GM18508 (cell line): ENCODE data around the gene DCAF5.

Experiments used
- ATAC-seq: cut with Tn5 transposase; IDR thresholded peaks from one replicate; pipeline ENCODE4 v1.9.1; 2021; ENCODE audit warnings: moderate number of reproducible peaks; ENCODE audit not compliant: insufficient read depth, unreplicated experiment

DCAF5 gene

DNA sequence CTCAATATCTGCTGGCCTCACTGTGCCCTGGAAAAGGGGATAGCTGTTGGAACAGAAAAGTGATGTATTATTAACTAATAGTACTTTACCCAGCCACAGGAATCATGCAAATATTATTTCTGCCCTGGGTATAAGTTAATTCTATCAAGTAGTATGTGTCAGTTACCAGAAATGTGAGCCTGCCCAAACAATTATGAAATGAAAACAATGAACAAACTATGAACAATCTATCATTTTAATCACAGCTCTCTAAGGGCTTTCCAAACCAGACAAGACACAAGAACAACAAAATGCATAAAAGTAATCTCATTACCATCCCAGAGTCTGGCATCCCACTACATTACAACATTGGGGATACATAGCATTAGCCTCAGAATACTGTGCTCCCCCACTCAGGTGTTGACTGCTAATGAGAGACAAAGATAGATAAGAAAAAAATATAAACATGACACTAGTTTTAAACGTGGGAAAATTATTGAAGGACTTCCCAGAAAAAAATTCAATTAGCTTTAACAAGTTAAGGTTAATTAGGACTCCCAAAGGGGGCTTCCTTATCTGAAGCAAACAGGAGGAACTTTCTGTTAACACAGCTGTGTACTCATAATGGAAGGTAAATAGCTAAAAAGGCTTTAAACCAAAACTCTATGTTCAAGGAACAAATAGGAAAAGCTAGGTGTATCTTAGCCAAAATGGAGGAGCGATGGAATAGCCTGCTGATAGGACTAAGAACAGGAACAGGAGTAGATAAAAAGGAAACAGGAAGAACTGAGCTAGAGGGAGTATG lies 3.3 kb downstream of the DCAF5 start:
- no peak for ATAC-seq

- no peak for ATAC-seq
Measured at GRCh38 chr14:69142101-69142500, 10.8 kb downstream of the DCAF5 start.

DNA sequence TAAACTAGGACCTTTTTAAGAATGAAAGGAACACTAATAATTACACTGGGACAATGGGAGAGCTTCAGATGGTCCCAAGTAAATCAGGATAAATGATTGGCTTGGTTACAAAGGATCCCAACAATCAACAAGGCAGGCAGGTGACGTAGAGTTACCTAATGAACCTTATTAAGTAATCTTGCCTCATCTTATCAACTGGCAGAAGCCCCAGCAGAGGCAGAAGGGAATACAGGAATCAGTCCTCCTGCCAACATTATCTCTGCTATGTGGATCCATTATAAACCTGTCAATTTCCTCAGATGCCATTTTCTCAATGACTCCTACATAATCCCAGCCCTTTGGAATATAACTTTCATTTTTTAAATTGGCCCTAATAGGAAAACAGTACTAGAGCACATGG lies 11.4 kb downstream of the DCAF5 start:
- ATAC-seq: no peak

DNA sequence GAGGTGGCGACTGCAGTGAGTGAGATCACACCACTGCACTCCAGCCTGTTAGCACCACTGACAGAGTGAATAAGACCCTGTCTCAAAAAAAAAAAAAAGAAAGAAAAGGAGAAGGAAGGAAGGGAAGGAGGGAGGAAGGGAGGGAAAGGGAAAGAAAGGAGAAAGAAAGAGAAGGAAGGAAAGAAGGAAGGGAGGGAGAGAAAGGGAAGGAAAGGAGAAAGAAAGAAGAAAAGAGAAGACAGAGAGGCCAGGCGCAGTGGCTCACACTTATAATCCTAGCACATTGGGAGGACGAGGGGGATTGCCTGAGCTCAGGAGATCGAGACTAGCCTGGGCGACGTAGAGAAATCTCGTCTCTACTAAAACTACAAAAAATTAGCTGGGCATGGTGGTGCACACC lies 13.2 kb downstream of the DCAF5 start:
- no peak for ATAC-seq

DNA sequence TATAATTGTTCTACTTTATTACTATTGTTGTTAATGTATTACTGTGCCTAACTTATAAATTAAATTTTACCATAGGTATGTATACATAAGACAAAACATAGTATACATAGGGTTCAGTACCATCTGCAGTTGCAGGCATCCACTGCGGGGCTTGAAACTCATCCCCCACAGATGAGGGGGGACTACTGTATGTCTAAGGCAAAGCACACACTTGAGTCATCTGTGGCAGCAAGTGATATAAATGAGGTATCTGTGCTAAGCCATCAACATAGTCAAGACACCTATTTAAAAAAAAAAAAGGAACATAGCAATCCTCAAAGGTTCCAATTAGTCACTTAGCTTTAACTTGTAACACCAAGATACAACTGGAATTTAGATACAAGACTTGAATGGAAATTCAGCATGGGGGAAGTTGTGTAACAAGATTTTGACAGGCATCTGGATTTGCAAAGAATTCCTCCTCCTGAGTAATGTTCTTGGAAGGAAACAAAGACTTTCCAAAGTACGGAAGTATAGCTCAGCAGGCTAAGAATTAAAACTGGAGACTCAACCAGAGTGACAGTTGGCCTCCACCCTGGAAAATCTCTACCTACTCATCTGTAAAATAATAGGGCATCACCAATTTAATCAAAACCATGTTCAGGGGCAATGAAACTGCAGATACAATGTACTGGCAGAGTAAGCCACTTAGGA lies 14.9 kb downstream of the DCAF5 start:
- no peak for ATAC-seq

DNA sequence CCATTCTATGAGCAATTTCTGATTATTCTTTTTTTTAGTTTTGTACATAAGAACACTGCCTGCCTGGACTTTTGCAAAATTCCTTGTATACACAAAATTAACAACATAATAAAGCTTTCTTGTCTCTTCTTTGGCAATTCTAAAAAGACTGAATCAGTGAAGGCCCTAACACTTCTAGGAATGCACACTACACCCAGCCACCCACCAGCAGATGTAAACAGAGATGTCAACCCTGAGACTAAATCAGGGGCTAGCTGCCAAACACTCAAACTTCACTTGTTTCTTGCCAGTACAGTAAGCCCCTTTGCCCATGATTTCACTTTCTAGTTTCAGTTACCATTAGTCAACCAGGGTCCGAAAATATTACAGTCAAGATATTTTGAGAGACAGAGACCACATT lies 15.5 kb downstream of the DCAF5 start:
- ATAC-seq: no peak

DNA sequence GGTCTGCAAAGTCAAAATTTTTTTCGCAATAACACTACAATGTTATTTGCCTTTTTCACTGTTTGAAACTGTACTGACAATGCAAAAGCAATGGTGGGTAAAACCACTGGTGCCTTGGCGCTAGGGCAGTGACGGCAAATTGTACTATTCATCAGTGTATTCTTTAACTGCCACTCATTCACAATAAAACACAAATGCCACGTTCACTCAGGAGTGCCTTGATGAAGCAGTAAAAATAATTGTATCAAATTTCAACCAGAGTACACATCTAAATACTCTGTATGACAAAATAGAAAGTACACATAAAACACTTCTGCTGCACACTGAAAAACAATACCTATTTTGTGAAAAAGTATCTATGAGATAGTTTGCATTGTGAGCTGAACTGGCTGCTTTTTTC lies 17.8 kb downstream of the DCAF5 start:
- no peak for ATAC-seq

GRCh38 chr14:69133206-69134125 lies 19.5 kb downstream of the DCAF5 start:
- no peak for ATAC-seq

DNA sequence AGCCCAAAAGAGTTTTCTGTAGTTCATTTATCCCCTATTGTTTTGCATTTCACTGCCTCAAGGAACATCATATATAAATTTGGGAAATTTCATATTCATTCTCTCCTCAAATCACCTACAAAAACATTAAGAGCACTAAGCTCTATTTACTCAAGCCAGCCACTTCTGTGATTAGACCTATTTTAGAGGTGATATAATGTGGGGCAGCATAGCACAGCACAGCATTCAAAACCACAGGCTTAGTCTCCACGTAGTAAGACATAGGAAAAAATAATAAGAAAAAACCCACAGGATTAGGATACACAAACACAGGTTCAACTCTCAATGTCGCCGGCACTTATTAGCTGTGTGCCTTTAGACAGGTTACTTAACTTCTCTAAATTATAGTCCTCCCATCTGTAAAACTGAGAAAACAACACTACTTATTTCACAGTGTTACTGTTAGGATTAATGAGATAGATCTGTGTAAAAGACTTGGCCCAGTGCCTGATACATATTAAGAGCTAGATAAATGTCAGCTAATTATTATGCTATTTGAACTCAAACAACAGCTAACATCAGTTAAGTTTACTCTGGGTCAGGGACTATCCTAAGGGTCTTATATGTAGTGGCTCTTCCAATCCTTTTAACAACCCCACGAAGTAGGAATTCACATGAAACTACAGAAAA lies 20.3 kb downstream of the DCAF5 start:
- no peak for ATAC-seq

DNA sequence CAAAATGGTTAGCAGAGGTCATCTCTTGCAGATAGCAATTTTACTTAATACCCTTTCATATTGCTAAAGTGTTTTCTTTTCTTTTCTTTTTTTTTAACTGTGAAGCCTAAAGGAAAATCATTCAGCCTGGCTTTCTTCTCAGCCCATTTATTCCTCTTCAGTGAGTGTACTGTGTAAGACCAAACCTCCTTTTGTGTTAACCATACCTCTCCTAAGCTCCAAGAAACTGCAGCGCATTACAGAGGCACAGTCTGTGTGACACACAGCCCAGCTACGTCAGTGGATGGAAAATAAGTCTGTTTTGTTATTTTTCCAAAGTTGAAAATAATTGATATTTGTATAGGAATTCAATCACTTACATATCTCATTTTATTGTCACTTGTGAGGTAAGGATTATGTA lies 21.7 kb downstream of the DCAF5 start:
- ATAC-seq: no peak

DNA sequence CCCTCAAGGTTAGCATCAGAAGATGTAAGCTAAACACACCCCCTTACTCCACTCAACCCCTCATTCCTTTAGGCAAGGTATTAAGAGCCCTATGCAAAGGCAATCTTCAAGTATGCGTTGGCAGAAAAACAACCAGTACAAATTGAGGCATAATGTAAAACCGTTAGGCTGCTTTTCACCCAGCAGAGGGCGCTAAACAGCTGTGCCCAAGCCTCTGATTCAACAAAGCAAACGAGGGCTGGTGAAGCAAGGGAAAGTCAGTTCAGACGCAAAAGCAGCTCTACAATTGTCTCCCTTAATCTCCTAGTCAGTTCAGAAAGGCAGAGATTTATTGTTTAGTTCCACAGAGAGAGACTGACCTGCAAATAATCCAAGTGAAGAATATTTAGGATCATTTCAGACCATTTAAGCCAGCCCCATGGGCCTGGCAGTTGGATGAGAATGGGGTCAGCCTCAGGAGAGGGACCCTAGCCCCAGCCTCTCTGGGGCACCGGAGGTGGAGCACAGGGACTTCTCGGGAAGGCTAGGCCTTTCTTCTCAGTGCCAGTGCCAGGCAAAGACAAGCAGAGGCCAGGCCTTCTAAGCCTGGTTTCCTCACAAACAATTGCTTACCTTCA lies 23.5 kb downstream of the DCAF5 start:
- ATAC-seq: no peak

- ATAC-seq: no peak
Measured at GRCh38 chr14:69118305-69118704, 34.6 kb downstream of the DCAF5 start.

DNA sequence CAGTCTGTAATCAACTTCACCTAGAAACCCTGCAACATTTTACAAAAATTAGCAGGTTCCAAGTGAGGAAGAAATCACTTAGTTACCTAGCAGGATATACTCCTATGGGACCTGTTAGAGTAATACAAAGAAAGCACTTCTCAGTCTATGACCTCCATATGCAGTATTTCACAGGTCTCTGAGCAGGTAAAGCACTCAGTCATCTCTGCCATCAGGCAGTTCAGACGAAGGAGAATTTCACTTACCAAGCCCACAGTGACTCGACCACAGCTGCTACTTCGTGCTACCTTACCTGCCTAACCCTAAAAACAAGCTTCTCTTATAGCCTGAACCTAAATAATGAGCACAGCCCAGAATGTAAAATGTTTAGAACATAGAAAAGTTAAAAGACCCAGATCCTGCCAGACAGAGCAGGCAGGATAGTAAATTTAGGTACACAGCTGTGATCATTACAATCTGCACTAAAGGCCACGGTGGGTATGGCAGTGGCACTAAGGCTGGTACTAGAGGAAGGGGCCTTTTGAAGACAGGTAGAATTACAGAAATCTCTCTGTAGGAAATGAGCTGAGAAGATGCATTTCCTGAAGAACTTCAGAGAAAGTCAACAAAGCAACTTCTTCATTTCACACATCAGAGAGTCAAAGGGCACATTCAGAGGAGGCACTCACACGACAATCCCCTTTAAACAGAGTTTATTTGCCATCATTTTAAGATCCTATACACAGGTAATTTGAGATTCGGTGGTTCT lies 35.7 kb downstream of the DCAF5 start:
- ATAC-seq: no peak

- ATAC-seq: no peak
Measured at GRCh38 chr14:69115407-69116185, 37.3 kb downstream of the DCAF5 start.

DNA sequence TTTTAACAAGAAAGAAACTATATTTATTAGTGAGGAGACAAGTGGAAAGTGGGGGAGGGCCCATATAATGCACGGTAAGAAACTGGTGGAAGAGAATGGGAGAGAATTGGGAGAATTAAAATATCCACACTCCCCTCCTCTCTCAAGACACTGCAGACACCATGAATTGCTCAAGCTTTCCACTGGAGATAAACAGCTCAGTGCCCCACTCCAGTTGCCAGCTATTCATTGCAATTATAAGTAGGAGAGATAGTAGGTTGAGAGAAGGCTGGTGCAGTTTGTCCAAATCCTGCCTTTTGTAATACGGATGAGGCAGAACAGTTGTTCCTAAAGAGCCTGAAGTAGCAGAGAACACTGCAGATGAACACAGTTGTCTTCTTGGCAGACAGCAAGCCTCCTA lies 38.2 kb downstream of the DCAF5 start:
- ATAC-seq: no peak

GRCh38 chr14:69108358-69108757 lies 44.6 kb downstream of the DCAF5 start:
- no peak for ATAC-seq

DNA sequence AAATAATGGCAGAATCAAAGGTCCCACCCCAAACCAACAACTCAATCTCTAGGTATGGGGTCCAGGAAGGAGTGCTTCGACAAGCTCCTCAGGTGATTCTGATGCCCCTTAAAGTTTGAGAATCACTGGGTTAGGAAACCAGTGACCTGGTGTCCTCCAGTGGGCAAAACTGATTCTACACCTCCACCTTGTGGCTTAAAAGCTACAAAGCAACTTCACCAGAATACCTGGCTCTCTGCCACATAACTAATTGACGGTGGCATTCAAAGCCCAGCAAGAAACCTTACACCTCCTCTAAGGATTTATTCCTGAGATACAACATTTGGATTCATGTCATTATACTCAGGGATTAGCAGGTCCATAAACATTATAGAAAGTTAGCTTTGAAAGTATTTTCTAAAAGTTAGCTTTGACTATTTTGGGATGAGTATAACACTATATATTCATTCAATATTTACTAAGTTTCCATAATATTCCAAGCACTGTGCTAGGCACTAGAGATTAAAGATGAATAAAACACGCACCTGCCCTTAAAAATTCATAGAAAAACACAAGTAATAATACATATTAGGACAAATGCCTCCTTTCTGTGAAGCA lies 45.4 kb downstream of the DCAF5 start:
- no peak for ATAC-seq

DNA sequence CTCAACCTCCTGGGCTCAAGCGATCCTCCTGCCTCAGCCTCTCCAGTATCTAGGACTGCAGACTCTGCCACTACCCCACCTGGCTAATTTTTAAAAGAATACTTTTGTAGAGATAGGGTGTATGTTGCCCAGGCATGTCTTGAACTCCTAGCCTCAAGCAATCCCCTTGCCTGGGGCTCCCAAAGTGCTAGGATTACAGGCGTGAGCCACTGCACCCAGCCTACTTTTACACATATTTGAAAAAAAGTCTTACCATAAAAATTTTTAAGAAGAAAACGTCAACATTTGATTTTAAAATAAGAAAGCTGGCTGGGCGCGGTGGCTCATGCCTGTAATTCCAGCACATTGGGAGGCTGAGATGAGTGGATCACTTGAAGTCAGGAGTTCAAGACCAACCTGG lies 46.5 kb downstream of the DCAF5 start:
- ATAC-seq: no peak
